Measurements from ENCODE around the gene DTNA.

Gene DTNA

DNA sequence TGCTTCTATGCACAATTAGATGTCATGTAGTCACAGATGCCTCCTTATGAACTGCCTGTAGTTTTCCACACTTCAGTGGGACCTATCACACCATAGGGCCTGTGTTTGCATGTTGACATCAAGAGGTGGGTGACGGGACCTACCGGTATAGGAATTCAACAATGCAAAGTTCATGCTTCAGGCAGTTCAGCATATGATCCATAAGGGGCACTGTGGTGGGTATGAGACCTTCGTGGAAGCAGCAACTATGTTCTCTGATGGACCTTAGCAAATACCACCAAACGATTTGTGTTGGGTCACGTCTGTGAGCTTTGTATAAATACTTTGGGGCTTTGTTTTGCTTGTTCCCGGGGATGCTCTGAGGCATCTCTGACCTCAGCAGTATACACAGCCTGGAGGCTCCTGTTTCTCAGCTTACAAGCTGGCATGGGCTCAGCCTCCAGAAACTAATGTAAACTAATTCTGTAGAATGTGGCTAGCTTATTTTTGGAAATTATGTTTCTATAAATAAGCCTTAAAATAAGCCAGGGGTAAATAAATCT is 111.6 kb downstream of the DTNA start:
- Histone ChIP-seq H3K9ac (ENCODE audit: low read length) (no peak overlapping the region), H3K79me1 (ENCODE audit: low read length) (no peaks in the 10 kb centered on the region), H4K8ac (ENCODE audit: low read depth, low read length) (no peak overlapping the region), H2BK15ac (replicated peaks; ENCODE audit: low read depth) (no peak overlapping the region), H3K36me3 (ENCODE audit: control insufficient read depth, insufficient read depth, low read length) (peaks cover 2% of the 10 kb centered on the region), H3K79me2 (ENCODE audit: control insufficient read depth, insufficient read depth, low read length) (no peaks in the 10 kb centered on the region), H2BK120ac (ENCODE audit: low read depth, low read length) (no peak overlapping the region), H2AK5ac (ENCODE audit: low read length) (no peak overlapping the region), H3K27me3 (ENCODE audit: insufficient read depth, low read length, poor library complexity) (no peaks in the 10 kb centered on the region), H3K4me2 (ENCODE audit: low read length) (no peak overlapping the region), H3K4ac (ENCODE audit: low read depth, low read length) (no peak overlapping the region), H3K23ac (ENCODE audit: low read length) (no peak overlapping the region), H3K18ac (ENCODE audit: low read length) (no peak overlapping the region), H3K4me1 (ENCODE audit: control insufficient read depth, low read depth, low read length) (no peaks in the 10 kb centered on the region), H3K27ac (ENCODE audit: low read depth, low read length) (no peak overlapping the region), H2BK5ac (ENCODE audit: low read length) (no peak overlapping the region), H3K56ac (ENCODE audit: low read length) (no peak overlapping the region), H4K5ac (ENCODE audit: low read length) (no peak overlapping the region), H3K4me3 (ENCODE audit: low read length) (no peak overlapping the region)
- peak; percentile 64 for DNase-seq
- WGBS (ENCODE audit: extremely low coverage, insufficient coverage, low lambda C conversion rate): no CpG with 5 or more reads among the region's 6 CpGs

GRCh38 chr18:34828093-34828492 is 118.0 kb downstream of the DTNA start:
- Histone ChIP-seq H3K4ac (ENCODE audit: low read depth, low read length) (no peak overlapping the region), H3K56ac (ENCODE audit: low read length) (no peak overlapping the region), H4K5ac (ENCODE audit: low read length) (no peak overlapping the region), H2AK5ac (ENCODE audit: low read length) (no peak overlapping the region), H3K27me3 (ENCODE audit: insufficient read depth, low read length, poor library complexity) (peaks cover 2% of the 10 kb centered on the region), H3K79me2 (ENCODE audit: control insufficient read depth, insufficient read depth, low read length) (no peaks in the 10 kb centered on the region), H2BK5ac (ENCODE audit: low read length) (no peak overlapping the region), H3K79me1 (ENCODE audit: low read length) (no peaks in the 10 kb centered on the region), H4K8ac (ENCODE audit: low read depth, low read length) (no peak overlapping the region), H3K27ac (ENCODE audit: low read depth, low read length) (no peak overlapping the region), H3K23ac (ENCODE audit: low read length) (no peak overlapping the region), H2BK120ac (ENCODE audit: low read depth, low read length) (no peak overlapping the region), H3K4me2 (ENCODE audit: low read length) (no peak overlapping the region), H2BK15ac (replicated peaks; ENCODE audit: low read depth) (no peak overlapping the region), H3K4me3 (ENCODE audit: low read length) (no peak overlapping the region), H3K9ac (ENCODE audit: low read length) (no peak overlapping the region), H3K36me3 (ENCODE audit: control insufficient read depth, insufficient read depth, low read length) (no peaks in the 10 kb centered on the region), H3K18ac (ENCODE audit: low read length) (no peak overlapping the region), H3K4me1 (ENCODE audit: control insufficient read depth, low read depth, low read length) (no peaks in the 10 kb centered on the region)
- WGBS (ENCODE audit: extremely low coverage, insufficient coverage, low lambda C conversion rate): no CpG with 5 or more reads among the region's 2 CpGs
- DNase-seq: no peak

DNA sequence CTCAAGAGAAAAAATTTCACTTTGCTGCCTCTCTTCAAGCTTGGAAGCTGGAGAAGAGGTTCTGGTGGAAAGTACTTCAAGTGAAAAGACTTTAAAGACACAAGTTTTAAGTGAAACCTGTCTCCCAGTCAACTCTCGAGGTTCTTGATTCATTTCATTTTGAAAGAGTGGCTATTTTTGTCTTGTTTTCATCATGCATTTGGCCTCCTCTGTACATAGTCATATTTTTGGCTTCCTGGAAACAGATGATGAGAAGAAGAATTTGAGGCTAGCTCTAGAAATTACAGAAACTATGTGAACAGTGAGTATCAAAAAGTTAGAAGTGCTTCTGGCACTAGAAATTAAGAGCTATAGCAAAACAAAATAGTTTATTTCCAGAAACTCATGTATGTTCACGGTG is 124.8 kb downstream of the DTNA start:
- Histone ChIP-seq H3K4ac (ENCODE audit: low read depth, low read length) (no peak overlapping the region), H3K9ac (ENCODE audit: low read length) (no peak overlapping the region), H3K4me1 (ENCODE audit: control insufficient read depth, low read depth, low read length) (no peaks in the 10 kb centered on the region), H3K56ac (ENCODE audit: low read length) (no peak overlapping the region), H3K27me3 (ENCODE audit: insufficient read depth, low read length, poor library complexity) (no peaks in the 10 kb centered on the region), H3K4me3 (ENCODE audit: low read length) (no peak overlapping the region), H3K79me1 (ENCODE audit: low read length) (no peaks in the 10 kb centered on the region), H2AK5ac (ENCODE audit: low read length) (no peak overlapping the region), H3K36me3 (ENCODE audit: control insufficient read depth, insufficient read depth, low read length) (no peaks in the 10 kb centered on the region), H2BK120ac (ENCODE audit: low read depth, low read length) (no peak overlapping the region), H3K23ac (ENCODE audit: low read length) (no peak overlapping the region), H3K4me2 (ENCODE audit: low read length) (no peak overlapping the region), H3K79me2 (ENCODE audit: control insufficient read depth, insufficient read depth, low read length) (no peaks in the 10 kb centered on the region), H4K8ac (ENCODE audit: low read depth, low read length) (no peak overlapping the region), H2BK15ac (replicated peaks; ENCODE audit: low read depth) (no peak overlapping the region), H3K27ac (ENCODE audit: low read depth, low read length) (no peak overlapping the region), H2BK5ac (ENCODE audit: low read length) (no peak overlapping the region), H4K5ac (ENCODE audit: low read length) (no peak overlapping the region), H3K18ac (ENCODE audit: low read length) (no peak overlapping the region)
- WGBS (ENCODE audit: extremely low coverage, insufficient coverage, low lambda C conversion rate): no CpG with 5 or more reads among the region's 2 CpGs
- no peak for DNase-seq

DNA sequence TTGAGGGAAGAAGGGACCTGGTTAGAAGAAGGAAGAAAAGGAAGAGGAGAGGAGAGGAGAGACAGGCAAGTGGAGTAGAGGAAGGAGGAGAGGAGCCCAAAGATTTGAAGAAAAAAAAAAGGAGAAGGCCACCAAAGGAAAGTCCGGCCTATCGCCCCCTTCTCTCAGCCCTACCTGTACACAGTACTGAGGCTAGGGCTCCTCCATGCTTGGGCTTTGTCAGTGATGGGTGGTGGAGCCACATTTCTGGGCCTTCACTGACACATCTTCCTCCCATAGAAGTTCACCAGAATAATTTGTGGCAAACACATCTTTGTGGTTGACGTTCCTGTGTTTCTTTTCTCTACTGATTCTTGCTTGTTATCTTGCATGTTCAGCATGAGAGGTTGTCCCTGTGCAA is 125.4 kb downstream of the DTNA start:
- Histone ChIP-seq H3K36me3 (ENCODE audit: control insufficient read depth, insufficient read depth, low read length) (no peaks in the 10 kb centered on the region), H3K23ac (ENCODE audit: low read length) (no peak overlapping the region), H3K27ac (ENCODE audit: low read depth, low read length) (no peak overlapping the region), H2BK15ac (replicated peaks; ENCODE audit: low read depth) (no peak overlapping the region), H3K27me3 (ENCODE audit: insufficient read depth, low read length, poor library complexity) (no peaks in the 10 kb centered on the region), H2BK5ac (ENCODE audit: low read length) (no peak overlapping the region), H3K79me1 (ENCODE audit: low read length) (no peaks in the 10 kb centered on the region), H4K8ac (ENCODE audit: low read depth, low read length) (no peak overlapping the region), H4K5ac (ENCODE audit: low read length) (no peak overlapping the region), H3K56ac (ENCODE audit: low read length) (no peak overlapping the region), H3K4me3 (ENCODE audit: low read length) (no peak overlapping the region), H3K79me2 (ENCODE audit: control insufficient read depth, insufficient read depth, low read length) (no peaks in the 10 kb centered on the region), H3K4me1 (ENCODE audit: control insufficient read depth, low read depth, low read length) (no peaks in the 10 kb centered on the region), H2AK5ac (ENCODE audit: low read length) (no peak overlapping the region), H3K4ac (ENCODE audit: low read depth, low read length) (no peak overlapping the region), H3K4me2 (ENCODE audit: low read length) (no peak overlapping the region), H2BK120ac (ENCODE audit: low read depth, low read length) (no peak overlapping the region), H3K18ac (ENCODE audit: low read length) (no peak overlapping the region), H3K9ac (ENCODE audit: low read length) (no peak overlapping the region)
- no CpG with 5 or more reads among the region's 3 CpGs for WGBS (ENCODE audit: extremely low coverage, insufficient coverage, low lambda C conversion rate)
- no peak for DNase-seq

DNA sequence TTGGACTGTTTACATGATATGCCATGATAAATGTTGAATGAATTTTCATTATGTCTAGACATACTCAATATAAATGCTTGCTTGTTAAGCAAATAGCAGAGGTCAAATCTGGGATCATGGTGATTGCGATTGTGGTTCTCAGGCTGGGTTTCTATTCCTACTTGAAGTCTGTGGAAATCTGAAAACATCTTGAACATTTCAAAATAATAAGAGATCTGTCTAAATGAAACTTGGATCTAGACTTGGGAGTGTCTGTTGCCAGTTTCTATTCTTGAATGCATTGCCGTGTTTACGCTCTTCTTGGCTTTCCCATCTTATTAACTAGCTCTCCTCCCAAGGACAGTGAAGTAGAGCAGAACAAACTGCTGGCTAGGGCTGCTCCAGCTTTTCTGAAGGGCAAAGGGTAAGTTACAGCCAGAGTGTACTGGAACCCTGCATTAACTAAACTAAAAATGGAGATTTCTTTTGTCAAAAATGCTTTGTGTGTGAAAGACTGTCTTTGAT is 127.7 kb downstream of the DTNA start:
- Histone ChIP-seq H3K4me2 (ENCODE audit: low read length) (no peak overlapping the region), H3K79me2 (ENCODE audit: control insufficient read depth, insufficient read depth, low read length) (no peaks in the 10 kb centered on the region), H3K56ac (ENCODE audit: low read length) (no peak overlapping the region), H3K4me1 (ENCODE audit: control insufficient read depth, low read depth, low read length) (no peaks in the 10 kb centered on the region), H3K27ac (ENCODE audit: low read depth, low read length) (no peak overlapping the region), H3K9ac (ENCODE audit: low read length) (no peak overlapping the region), H4K8ac (ENCODE audit: low read depth, low read length) (no peak overlapping the region), H2BK15ac (replicated peaks; ENCODE audit: low read depth) (no peak overlapping the region), H3K4ac (ENCODE audit: low read depth, low read length) (no peak overlapping the region), H3K27me3 (ENCODE audit: insufficient read depth, low read length, poor library complexity) (no peaks in the 10 kb centered on the region), H2BK5ac (ENCODE audit: low read length) (no peak overlapping the region), H3K18ac (ENCODE audit: low read length) (no peak overlapping the region), H2BK120ac (ENCODE audit: low read depth, low read length) (no peak overlapping the region), H3K36me3 (ENCODE audit: control insufficient read depth, insufficient read depth, low read length) (no peaks in the 10 kb centered on the region), H4K5ac (ENCODE audit: low read length) (no peak overlapping the region), H3K79me1 (ENCODE audit: low read length) (no peaks in the 10 kb centered on the region), H2AK5ac (ENCODE audit: low read length) (no peak overlapping the region), H3K23ac (ENCODE audit: low read length) (no peak overlapping the region), H3K4me3 (ENCODE audit: low read length) (no peak overlapping the region)
- no peak for DNase-seq
- no CpG with 5 or more reads among the region's 3 CpGs for WGBS (ENCODE audit: extremely low coverage, insufficient coverage, low lambda C conversion rate)

GRCh38 chr18:34838669-34839068 is 128.6 kb downstream of the DTNA start:
- no peak overlapping the region for H4K5ac ChIP-seq (ENCODE audit: low read length)
- WGBS (ENCODE audit: extremely low coverage, insufficient coverage, low lambda C conversion rate): no CpG with 5 or more reads among the region's 5 CpGs
- H3K56ac ChIP-seq (ENCODE audit: low read length): no peak overlapping the region
- H3K18ac ChIP-seq (ENCODE audit: low read length): no peak overlapping the region
- no peaks in the 10 kb centered on the region for H3K4me1 ChIP-seq (ENCODE audit: control insufficient read depth, low read depth, low read length)
- H2AK5ac ChIP-seq (ENCODE audit: low read length): no peak overlapping the region
- H2BK15ac ChIP-seq (replicated peaks; ENCODE audit: low read depth): no peak overlapping the region
- H3K79me2 ChIP-seq (ENCODE audit: control insufficient read depth, insufficient read depth, low read length): no peaks in the 10 kb centered on the region
- no peak for DNase-seq
- H4K8ac ChIP-seq (ENCODE audit: low read depth, low read length): no peak overlapping the region
- H3K23ac ChIP-seq (ENCODE audit: low read length): peak overlapping the region; percentile 18
- H2BK120ac ChIP-seq (ENCODE audit: low read depth, low read length): no peak overlapping the region
- no peak overlapping the region for H3K4me2 ChIP-seq (ENCODE audit: low read length)
- H3K4me3 ChIP-seq (ENCODE audit: low read length): no peak overlapping the region
- no peak overlapping the region for H3K4ac ChIP-seq (ENCODE audit: low read depth, low read length)
- no peak overlapping the region for H3K9ac ChIP-seq (ENCODE audit: low read length)
- H3K27me3 ChIP-seq (ENCODE audit: insufficient read depth, low read length, poor library complexity): no peaks in the 10 kb centered on the region
- H3K27ac ChIP-seq (ENCODE audit: low read depth, low read length): no peak overlapping the region
- H3K79me1 ChIP-seq (ENCODE audit: low read length): no peaks in the 10 kb centered on the region
- no peaks in the 10 kb centered on the region for H3K36me3 ChIP-seq (ENCODE audit: control insufficient read depth, insufficient read depth, low read length)
- no peak overlapping the region for H2BK5ac ChIP-seq (ENCODE audit: low read length)
